C4-2B (cell line): ENCODE measurements around the gene ASXL1.

Experiments used
- ZFX ChIP-seq: fragments of 450-650 bp; IDR thresholded peaks from 2 replicates; pipeline ENCODE4 v1.6.1; 2017
- TF ChIP-seq, protein P1 (sequence below): fragments of 450-650 bp; conservative IDR thresholded peaks from 2 replicates; pipeline ENCODE4 v1.5.1; 2017; ENCODE audit warnings: mild to moderate bottlenecking

DNA sequence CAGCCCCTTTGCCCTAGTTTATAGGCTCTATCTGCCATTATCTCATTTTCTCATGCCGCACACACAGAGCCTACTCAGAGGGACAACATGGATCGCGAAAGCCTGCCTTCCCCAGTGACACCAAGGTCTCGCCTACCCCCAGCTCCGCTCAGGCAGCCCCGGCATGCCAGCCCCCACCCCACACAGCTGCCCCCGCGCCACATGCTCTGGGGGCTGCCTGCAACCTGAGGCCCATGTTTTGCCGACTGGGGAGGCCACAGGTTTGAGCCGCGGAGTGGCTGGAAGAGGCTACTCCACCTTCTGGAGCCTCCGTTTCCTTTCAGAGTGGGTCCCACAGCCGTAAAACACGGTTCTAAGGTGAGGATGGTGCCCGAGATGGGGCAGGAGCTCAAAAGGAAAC lies 102.1 kb downstream of the ASXL1 start:
- TF ChIP-seq, protein P1, sequence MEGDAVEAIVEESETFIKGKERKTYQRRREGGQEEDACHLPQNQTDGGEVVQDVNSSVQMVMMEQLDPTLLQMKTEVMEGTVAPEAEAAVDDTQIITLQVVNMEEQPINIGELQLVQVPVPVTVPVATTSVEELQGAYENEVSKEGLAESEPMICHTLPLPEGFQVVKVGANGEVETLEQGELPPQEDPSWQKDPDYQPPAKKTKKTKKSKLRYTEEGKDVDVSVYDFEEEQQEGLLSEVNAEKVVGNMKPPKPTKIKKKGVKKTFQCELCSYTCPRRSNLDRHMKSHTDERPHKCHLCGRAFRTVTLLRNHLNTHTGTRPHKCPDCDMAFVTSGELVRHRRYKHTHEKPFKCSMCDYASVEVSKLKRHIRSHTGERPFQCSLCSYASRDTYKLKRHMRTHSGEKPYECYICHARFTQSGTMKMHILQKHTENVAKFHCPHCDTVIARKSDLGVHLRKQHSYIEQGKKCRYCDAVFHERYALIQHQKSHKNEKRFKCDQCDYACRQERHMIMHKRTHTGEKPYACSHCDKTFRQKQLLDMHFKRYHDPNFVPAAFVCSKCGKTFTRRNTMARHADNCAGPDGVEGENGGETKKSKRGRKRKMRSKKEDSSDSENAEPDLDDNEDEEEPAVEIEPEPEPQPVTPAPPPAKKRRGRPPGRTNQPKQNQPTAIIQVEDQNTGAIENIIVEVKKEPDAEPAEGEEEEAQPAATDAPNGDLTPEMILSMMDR, result no peak
- TF ChIP-seq ZFX, result no peak
